ENCODE data around the gene AQP2. TPM values are rescaled to one million over a fixed set of nuclear protein-coding genes. Genes with fewer than 3 reads are reported as not detected.
A peak's percentile ranks its signal among the peaks of the same experiment; 100 is the strongest.

The AQP2 gene
- total RNA-seq, 6 experiments from 2014 or later = not detected

- H3K36me3 ChIP-seq = no peaks in the 10 kb centered on the region
- peaks cover 0 to 9% of the 10 kb centered on the region in 2 donors for H3K27me3 ChIP-seq
- peak in 1 of 3 donors; percentile 28 for DNase-seq
- no peaks in the 10 kb centered on the region for H3K9me3 ChIP-seq
- no peak overlapping the region for H3K27ac ChIP-seq
- WGBS (ENCODE audit: insufficient coverage, low coverage, low lambda C conversion rate, missing lambda C conversion rate) = 36% methylated on average over 7 of the region's 11 CpGs
- H3K4me3 ChIP-seq = no peak overlapping the region
- TF ChIP-seq POLR2A (IDR thresholded peaks at IDR 0.05) (no peak), CTCF (IDR thresholded peaks at IDR 0.05) (no peak)
- peaks cover 0 to 17% (median 3%) of the 10 kb centered on the region in 4 donors for H3K4me1 ChIP-seq
- intact Hi-C loops (cut with DNase I) = no loop called here
- ATAC-seq = no peak
Measured at GRCh38 chr12:49959685-49960473, 9.3 kb downstream of the AQP2 start.

DNA sequence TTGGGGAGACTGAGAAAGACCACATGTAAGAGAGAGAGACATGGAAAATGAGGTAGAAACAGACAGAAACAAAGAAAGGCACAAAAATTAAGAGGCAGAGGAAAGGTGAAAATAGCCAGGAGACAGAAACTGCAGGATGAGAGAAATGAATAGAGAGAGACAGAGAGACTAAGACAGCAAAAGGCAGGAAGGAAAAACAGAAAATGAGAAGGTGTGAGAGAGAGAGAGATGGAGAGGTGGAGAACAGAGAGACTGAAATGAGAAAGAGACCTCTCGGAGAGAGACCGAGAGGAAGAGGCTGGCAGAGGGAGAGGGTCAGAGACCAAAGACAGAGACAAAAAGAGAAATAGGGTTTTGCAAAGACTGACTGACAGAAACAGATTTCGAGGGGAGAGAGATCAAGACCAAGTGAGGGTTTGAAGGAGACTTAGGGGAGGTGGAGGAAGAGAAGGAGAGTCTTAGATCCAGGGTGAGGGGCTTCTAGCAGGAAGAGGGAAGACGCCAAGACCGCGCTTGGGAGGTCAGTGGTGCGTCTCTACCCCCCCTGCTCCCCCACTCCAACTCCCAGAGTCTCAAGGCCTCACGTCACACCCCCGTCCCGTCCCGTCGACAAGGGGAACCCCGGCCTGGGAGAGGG, 10.1 kb downstream of the AQP2 start:
- intact Hi-C loops (cut with DNase I) = no loop called here
- Histone ChIP-seq H3K9me3 (no peaks in the 10 kb centered on the region), H3K4me1 (peaks cover 0 to 17% (median 3%) of the 10 kb centered on the region in 4 donors), H3K36me3 (no peaks in the 10 kb centered on the region), H3K4me3 (no peak overlapping the region), H3K27ac (no peak overlapping the region), H3K27me3 (peaks cover 0 to 9% of the 10 kb centered on the region in 2 donors)
- TF ChIP-seq POLR2A (IDR thresholded peaks at IDR 0.05) = no peak
- no peak for DNase-seq
- WGBS (ENCODE audit: insufficient coverage, low coverage, low lambda C conversion rate, missing lambda C conversion rate) = 54% methylated on average over 6 of the region's 13 CpGs
- ATAC-seq = no peak

GRCh38 chr12:49961111-49961922, 10.8 kb downstream of the AQP2 start, which contains the start of gene AQP5:
TSS of gene AQP5 (plus strand) at chr12:49961872. CDS start at chr12:49962018, 146 bp downstream.
- intact Hi-C loops (cut with DNase I) = no loop called here
- Histone ChIP-seq H3K27me3 (peaks cover 0 to 9% of the 10 kb centered on the region in 2 donors), H3K4me3 (no peak within 1 kb of the TSS), H3K9me3 (no peaks in the 10 kb centered on the region), H3K4me1 (peaks cover 0 to 17% (median 3%) of the 10 kb centered on the region in 4 donors), H3K27ac (no peak within 1 kb of the TSS), H3K36me3 (no peaks in the 10 kb centered on the region)
- DNase-seq (no peak), ATAC-seq (no peak)
- TF ChIP-seq POLR2A (IDR thresholded peaks at IDR 0.05) = no peak
- TF ChIP-seq CTCF (IDR thresholded peaks at IDR 0.05) = no peak
- 0% methylated on average over 3 of the region's 111 CpGs for WGBS (ENCODE audit: insufficient coverage, low coverage, low lambda C conversion rate, missing lambda C conversion rate)

DNA sequence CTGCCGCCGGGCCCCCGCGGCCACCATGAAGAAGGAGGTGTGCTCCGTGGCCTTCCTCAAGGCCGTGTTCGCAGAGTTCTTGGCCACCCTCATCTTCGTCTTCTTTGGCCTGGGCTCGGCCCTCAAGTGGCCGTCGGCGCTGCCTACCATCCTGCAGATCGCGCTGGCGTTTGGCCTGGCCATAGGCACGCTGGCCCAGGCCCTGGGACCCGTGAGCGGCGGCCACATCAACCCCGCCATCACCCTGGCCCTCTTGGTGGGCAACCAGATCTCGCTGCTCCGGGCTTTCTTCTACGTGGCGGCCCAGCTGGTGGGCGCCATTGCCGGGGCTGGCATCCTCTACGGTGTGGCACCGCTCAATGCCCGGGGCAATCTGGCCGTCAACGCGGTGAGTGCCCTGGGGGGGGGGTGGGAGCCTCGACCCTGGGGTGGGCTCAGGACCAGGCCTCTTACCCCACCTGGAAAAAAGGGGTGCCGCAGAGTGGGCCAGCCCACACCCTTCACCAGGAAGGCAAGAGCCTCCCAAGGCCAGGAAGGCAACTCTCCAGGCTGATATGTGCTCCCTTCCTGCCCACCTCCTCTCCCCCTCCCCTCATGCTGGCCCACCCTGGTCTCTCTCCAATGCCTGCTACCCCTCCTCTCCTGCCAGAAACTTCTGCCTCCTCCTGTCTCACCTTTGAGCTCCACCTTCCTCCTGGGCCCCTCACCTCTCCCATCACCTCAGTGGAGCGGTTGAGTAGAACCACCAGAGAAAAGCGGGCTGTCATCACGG, 11.6 kb downstream of the AQP2 start:
- Histone ChIP-seq H3K4me3 (no peak overlapping the region), H3K9me3 (no peaks in the 10 kb centered on the region), H3K4me1 (peaks cover 0 to 18% (median 3%) of the 10 kb centered on the region in 4 donors), H3K27ac (no peak overlapping the region), H3K36me3 (no peaks in the 10 kb centered on the region), H3K27me3 (peaks cover 0 to 9% of the 10 kb centered on the region in 2 donors)
- intact Hi-C loops (cut with DNase I) = no loop called here
- no peak for ATAC-seq
- TF ChIP-seq POLR2A (IDR thresholded peaks at IDR 0.05) = no peak
- no peak for TF ChIP-seq CTCF (IDR thresholded peaks at IDR 0.05)
- peak in 1 of 3 donors; percentile 35 for DNase-seq
- WGBS (ENCODE audit: insufficient coverage, low coverage, low lambda C conversion rate, missing lambda C conversion rate) = 78% methylated on average over 3 of the region's 37 CpGs
